Measurements from ENCODE around the gene ZNF785. TPM values are rescaled to one million over a fixed set of nuclear protein-coding genes. Genes with fewer than 3 reads are reported as not detected.
A peak's percentile ranks its signal among the peaks of the same experiment; 100 is the strongest.

ZNF785 gene
- total and polyA plus RNA-seq, 2 donors (not counting 1 experiment from before 2014, with no cell fraction given), result 12.2 to 39.7 TPM

- H3K27ac Mint-ChIP-seq, result peak overlapping the region; percentile 78
- no peak overlapping the region for H3K27ac ChIP-seq (ENCODE audit: low read length in 2 of 2)
- peaks cover 8% of the 10 kb centered on the region for H3K4me1 Mint-ChIP-seq
- no peaks in the 10 kb centered on the region for H4K20me1 ChIP-seq (ENCODE audit: control insufficient read depth, insufficient read depth, low read length, poor library complexity, severe bottlenecking)
- DNase-seq (peak; percentile 85), ATAC-seq (ENCODE audit: low read depth) (peak; percentile 93)
- 21% methylated on average over 5 of the region's 18 CpGs for WGBS (ENCODE audit: insufficient coverage)
- peaks cover 0 to 3% (median 0%) of the 10 kb centered on the region in 3 donors for H3K9me3 ChIP-seq (ENCODE audit: control extremely low read depth in 1 of 3, control insufficient read depth in 2 of 3, insufficient read depth in 1 of 3, low read length in 2 of 3)
- H2AFZ ChIP-seq (ENCODE audit: insufficient read depth, low read depth, low read length, poor library complexity, severe bottlenecking), result peak overlapping the region; percentile 71
- H3K36me3 ChIP-seq (replicated peaks in 1 of 2; ENCODE audit: control extremely low read depth in 1 of 2, control insufficient read depth in 1 of 2, extremely low read depth in 1 of 2, insufficient read depth in 2 of 2, low read length in 1 of 2), result no peaks in the 10 kb centered on the region
- H3K4me3 Mint-ChIP-seq, result peak overlapping the region; percentile 68
- no peaks in the 10 kb centered on the region for H3K27me3 ChIP-seq (replicated peaks in 1 of 4; ENCODE audit: control extremely low read depth in 1 of 4, control insufficient read depth in 3 of 4, insufficient read depth in 4 of 4, low read length in 3 of 4)
- H3K4me1 ChIP-seq (ENCODE audit: control insufficient read depth in 2 of 2, insufficient read depth in 2 of 2, low read length in 2 of 2), result peaks cover 0 to 15% of the 10 kb centered on the region in 2 donors
- no peak overlapping the region for H3K9ac ChIP-seq (ENCODE audit: low read length)
- TF ChIP-seq EZH2 (IDR thresholded peaks at IDR 0.05; ENCODE audit: borderline replicate concordance, insufficient read depth, low read depth, low read length, poor library complexity, severe bottlenecking) (no peak), CTCF (IDR thresholded peaks at IDR 0.05) (peak; percentile 95)
- ChIA-PET POLR2A (interaction anchor here (0.6 to 1.4 kb wide), 2 partner anchors 65 to 199 kb away, joined by 3 to 9 read pairs; partner anchors contain the start of gene DCTPP1), CTCF (interaction anchor here (0.6 to 3.8 kb wide), 34 partner anchors 9 to 563 kb away, joined by 3 to 25 read pairs (median 6); partner anchors contain the start of genes ALDOA, DCTPP1, FBRS and PRR14)
- intact Hi-C loops (cut with micrococcal nuclease), result loop anchor here (2.0 to 5.0 kb wide), 2 partner anchors 198 to 587 kb away; partner anchors contain the start of gene DCTPP1
- peak overlapping the region; percentile 65 for H3K4me2 ChIP-seq (replicated peaks; ENCODE audit: low read depth, low read length, poor library complexity, severe bottlenecking)
- peaks cover 2% of the 10 kb centered on the region for H3K79me2 ChIP-seq (ENCODE audit: control insufficient read depth, insufficient read depth, low read length)
- H3K4me3 ChIP-seq (ENCODE audit: control extremely low read depth in 1 of 5, extremely low read depth in 1 of 5, insufficient read depth in 1 of 5, low read depth in 2 of 5, low read length in 4 of 5), result peak overlapping the region in 3 of 5 experiments; percentile 8 to 37 (median 28)
- peaks cover 1% of the 10 kb centered on the region for H3K27me3 Mint-ChIP-seq
- no peaks in the 10 kb centered on the region for H3K9me3 Mint-ChIP-seq (ENCODE audit: insufficient read depth)
Observed at GRCh38 chr16:30628628-30629540, 43.4 kb upstream of the ZNF785 start.

Data from B cell (primary cell).